Stimulated activated CD8-positive, alpha-beta memory T cell treated with anti-CD3 and anti-CD28 coated beads, Interleukin-7, amount 100 ng/mL, for 4 hours (primary cell): ENCODE data around the gene MYOZ1.
"Not testable (repeated sequence)": the region's sequence is repeated elsewhere in the genome, so short reads cannot be mapped to it uniquely, and the experiment has no call there.

Experiments used
- DNase-seq, 2 donors: peaks; one replicate each; pipeline ENCODE4 v3.0.0-alpha.2; 2020; ENCODE audit warnings: low read depth in 2 of 2

Gene MYOZ1, protein sequence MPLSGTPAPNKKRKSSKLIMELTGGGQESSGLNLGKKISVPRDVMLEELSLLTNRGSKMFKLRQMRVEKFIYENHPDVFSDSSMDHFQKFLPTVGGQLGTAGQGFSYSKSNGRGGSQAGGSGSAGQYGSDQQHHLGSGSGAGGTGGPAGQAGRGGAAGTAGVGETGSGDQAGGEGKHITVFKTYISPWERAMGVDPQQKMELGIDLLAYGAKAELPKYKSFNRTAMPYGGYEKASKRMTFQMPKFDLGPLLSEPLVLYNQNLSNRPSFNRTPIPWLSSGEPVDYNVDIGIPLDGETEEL

DNA sequence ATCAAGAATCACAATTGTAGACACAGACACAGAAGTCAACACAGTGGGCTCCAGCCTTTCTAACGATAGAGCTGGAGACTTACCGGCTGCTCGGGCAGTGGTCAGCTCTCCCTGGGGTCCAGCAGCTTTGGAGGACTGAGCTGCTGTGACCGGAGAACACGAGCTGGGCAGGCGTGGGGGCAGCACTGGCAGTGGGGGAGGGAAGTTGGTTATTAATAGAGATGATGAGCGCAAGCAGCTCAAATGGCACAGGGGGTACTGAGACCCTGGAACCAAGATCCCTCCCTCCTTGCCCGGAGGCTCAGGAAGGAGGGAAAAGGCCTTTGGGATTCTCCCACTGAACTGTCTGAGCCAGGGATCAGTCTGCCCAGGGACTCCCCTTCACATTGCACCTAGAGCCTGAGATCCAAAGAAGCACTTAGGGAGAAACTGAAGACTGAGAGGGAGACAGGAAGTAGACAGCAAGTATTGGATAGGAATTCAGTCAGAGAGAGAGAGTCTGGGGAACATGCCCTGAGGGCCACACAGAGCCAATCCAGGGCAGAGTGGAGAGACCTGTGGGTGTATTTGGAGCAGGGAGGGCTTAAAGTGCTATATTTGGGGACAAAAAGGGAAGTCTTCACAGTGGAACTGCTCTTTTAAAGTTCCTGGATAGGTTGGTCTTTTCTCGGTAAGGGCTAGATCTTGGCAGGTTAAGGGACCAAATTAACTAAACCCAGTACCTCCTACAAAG, at the start of gene MYOZ1:
Gene MYOZ1, minus strand, starts transcription at position 147 of the 733 bp plus-strand sequence. CDS start 1,457 bp downstream, outside the sequence.
- DNase-seq: no peak

DNA sequence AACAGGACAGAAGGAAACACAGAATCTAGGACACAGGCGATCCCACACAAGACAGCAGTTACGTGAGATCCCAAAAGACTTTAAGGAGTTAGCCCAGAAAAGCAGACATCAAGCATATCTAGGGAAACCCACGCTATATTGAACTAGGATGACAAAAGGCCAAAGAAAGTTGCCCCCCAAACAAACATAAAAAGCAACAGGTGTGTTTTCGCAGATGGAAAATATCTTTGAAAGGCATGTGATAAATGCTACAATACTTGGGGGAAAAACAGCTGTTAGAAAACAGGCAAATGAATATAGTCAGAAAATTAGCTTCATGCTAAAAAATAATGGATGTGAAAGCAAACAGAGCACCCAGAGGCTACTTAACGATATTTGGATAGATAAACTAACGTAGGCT, 49.5 kb upstream of the MYOZ1 start:
- not testable (repeated sequence) for DNase-seq

- not testable (repeated sequence) for DNase-seq
Observed at GRCh38 chr10:73689596-73689995, 48.3 kb upstream of the MYOZ1 start.

DNA sequence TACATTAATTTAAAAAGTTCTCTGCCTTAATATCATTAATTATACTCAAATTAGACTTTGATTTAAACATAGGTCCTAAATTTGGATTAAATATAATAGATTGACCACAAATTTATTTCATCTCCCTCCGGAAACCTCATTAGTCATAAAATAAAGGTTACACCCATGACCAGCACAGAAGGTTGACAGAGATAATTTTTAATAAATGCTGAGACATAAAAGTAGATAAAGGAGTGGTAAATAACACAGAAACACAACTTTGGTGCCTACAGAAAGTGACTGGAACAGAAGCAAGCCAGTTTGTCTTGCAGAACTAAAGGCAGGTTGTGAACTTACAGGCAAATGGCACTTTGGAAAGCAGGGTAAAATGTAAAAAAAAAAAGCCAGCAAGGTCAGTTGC, 46.4 kb upstream of the MYOZ1 start:
- not testable (repeated sequence) for DNase-seq

DNA sequence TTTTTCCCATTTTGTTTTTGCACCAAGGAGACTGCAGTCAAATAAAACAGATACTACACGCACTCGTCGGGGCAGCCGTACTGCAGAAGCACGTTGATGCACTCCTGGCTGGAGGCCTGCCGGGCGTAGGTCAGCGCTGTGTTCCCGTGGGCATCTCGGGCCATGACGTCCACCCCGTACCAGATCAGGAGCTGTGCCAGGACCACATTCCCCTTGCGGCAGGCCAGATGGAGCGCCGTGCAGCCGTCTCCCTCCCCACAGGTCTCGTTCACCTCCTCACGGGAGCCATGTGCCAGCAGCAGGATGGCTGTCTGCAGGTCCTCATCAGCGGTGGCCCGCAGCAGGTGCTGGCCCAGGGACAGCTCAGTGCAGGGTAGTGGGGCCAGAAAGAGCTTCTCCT, 33.3 kb upstream of the MYOZ1 start:
- DNase-seq: not testable (repeated sequence)

- DNase-seq: not testable (repeated sequence)
Observed at GRCh38 chr10:73668378-73668777, 27.1 kb upstream of the MYOZ1 start.

GRCh38 chr10:73666153-73666809, 25.0 kb upstream of the MYOZ1 start:
- DNase-seq: not testable (repeated sequence)

DNA sequence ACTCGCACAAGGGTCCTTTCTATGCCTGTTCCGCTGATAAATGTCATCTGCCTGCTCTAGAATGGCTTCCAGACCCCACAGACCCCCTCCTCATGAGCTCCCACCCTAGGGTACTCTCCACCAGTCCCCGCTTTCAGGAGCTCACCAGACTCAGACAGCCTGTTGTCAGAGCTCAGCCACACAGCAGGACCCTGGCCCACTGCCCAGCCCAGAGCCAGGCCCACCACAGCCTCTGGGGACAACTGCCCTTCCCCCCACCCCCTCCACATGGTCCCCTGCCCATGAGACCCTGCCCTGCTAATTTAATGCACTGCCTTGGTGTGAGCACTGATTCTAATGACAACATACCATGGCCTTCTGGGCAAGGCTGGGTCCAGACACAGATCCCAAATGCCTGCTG, 24.3 kb upstream of the MYOZ1 start:
- DNase-seq: not testable (repeated sequence)

DNA sequence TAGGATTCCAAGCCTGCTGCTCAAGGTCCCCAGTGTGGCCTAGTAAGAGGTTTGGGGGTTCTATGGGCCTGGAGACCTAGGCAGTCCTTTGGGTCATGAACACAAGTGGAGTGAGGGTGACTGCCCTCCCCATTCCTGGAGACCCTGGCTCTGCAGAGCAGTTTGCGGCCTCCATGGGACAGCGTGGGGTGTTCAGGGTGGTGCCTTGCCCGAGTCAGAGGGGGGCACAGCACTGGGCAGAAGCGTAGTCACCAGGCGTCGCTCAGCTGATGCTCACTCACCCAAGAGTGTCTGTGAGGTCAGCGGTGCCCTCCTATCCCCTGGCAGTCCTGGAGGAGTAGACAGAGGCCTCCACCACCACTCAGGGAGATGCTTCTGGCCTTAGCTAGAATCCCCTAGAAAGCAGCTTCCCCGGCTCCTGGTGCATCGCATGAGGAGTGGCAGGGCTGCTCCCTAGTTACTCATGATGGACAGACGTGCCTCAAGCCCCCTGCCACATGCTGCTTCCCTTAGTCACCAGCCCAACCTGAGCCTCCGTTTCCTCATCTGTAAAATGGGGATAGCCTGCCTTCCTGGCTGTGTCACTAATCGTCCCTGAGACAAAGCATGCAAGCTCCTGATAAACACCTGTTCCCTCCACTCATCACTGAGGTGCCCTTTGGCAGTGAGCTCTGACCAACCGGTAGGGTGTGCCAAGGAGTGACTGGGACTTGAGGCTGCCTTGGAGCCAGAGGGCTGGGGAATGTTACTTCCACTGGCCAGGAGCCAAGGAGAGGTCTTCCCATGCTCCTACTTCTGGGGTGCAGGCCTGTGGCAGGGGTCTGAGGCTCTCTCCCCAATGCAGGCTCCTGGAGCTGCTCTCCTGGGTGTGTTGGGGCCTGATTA, 23.1 kb upstream of the MYOZ1 start:
- DNase-seq: not testable (repeated sequence)

GRCh38 chr10:73663621-73664020, 22.3 kb upstream of the MYOZ1 start:
- not testable (repeated sequence) for DNase-seq

GRCh38 chr10:73662705-73663104, 21.4 kb upstream of the MYOZ1 start:
- not testable (repeated sequence) for DNase-seq

DNA sequence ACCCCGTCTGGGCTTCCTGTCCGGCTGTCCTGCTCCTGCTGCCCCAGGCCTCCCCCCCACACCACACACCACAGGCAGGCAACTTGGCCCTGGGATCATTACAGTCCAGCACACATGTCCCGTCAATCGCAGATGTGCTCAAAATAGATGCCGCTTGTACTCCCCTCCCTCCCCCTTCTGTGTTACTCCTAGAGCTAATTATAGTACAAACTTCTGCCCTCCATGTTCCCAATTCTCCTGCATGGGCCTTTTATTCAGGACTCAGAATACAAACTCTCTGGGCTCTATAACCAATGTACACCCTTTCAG, 14.7 kb upstream of the MYOZ1 start, which contains the start of gene SYNPO2L:
Gene SYNPO2L, minus strand, starts transcription at position 40 of the 309 bp plus-strand sequence. CDS start 107 bp downstream, outside the sequence.
- no peak for DNase-seq

DNA sequence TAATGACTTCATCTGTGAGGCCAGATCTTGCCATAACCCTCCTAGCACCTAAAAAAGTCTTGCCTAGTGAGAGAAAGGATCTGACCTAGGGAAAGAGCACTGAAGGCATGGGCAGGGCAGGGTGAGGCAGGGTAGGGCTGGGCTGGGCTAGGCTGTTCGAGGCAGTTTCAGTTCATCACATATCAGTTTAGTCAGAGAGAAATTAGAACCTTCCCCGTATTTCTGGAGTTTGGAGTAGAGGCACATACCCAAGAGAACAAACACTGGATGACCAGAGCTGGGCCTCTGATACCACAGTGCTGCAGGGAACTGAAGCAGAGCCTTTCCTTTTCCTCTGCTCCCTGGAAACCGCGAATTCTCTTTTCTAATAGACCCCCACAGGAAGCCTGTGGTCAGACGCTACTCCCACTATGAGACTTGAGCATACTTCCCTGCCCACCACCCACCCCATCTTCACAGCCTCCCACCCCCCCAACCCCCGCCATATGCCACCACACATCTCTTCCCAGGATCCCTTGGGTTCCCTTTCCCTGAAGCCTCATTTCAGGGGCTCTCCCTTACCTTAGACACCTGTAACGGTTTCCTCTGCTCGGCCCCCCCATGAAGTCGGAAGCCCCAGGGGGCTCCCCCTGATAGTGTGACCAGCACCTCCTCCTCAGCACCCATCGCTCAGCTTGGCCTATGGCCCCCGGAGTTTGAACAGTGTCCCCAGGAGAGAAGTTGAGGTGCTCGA, 14.1 kb upstream of the MYOZ1 start:
- no peak for DNase-seq

GRCh38 chr10:73653701-73654100, 12.4 kb upstream of the MYOZ1 start:
- no peak for DNase-seq

DNA sequence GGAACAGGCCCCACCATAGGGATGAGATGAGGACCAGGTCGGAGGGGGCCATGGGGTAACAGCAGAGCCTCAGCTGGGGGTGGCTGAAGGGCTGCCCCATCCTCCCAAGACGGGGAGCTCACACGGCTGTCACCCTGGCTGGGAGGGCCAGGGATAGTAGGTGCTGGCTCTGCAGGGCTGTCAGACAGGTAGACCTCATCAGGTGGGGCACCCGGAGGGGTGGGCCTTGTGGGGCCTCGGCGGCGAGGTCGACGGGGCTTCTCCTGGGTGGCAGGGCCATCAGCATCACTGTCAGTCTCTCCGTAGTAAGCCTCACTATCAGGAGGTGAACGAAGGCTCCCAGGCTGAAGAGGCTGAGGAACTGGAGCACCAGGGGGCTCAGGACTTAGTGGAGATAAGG, 11.9 kb upstream of the MYOZ1 start:
- no peak for DNase-seq

GRCh38 chr10:73650537-73651331, 9.5 kb upstream of the MYOZ1 start:
- no peak for DNase-seq

- no peak for DNase-seq
Observed at GRCh38 chr10:73649876-73650536, 8.7 kb upstream of the MYOZ1 start.

DNA sequence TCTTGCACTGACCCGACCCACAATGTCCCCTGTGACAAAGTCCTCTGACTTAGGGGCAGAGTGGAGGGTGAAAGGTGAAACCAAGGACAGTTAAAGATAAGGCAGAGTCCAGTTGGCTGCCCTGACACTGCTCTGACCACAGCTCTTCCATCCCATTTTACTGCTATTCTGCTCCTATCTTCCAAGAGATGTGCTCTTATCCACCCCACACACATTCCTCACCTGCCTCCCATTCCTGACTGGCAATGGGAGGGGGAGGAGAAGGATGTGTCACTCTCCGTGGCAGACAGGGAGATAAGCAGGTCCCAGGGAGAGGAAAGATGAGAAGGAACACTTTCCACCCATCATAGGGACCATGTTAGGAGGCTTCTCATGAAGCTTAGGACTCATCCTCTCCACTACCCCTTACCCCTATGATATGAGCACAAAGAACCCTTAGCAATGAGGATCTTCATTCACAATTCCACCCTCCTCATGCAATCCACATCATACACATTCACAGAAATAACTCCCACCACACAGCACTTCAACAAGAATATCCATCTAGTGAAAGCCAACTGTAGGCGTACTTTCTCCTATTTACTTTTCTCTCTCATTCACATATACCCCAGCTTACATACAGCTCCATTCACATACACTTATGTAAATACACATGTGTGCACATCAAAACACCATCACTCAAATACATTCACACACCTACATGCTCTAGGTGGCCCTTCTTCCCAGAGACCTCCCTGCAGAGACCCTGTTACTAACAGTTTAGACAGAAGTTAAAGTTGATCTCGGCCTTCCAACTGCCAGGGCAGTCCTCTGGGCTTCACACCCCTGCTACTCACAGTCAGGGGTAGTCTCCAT, 7.9 kb upstream of the MYOZ1 start:
- no peak for DNase-seq
